OCI-LY7 (cell line): ENCODE data around the gene TTLL3.
"Not testable (repeated sequence)": the region's sequence is repeated elsewhere in the genome, so short reads cannot be mapped to it uniquely, and the experiment has no call there.

Experiments
- EZH2phosphoT487 ChIP-seq: fragments of 200-600 bp; sonication (generic); IDR thresholded peaks from 2 replicates; pipeline ENCODE4 v1.6.1; 2018; ENCODE audit warnings: low read depth, borderline replicate concordance, mild to moderate bottlenecking, mixed run types, antibody characterized with exemption, low read length, moderate library complexity, mixed read lengths
- TF ChIP-seq, protein P1 (sequence below): fragments of 200-600 bp; sonication (generic); conservative IDR thresholded peaks from 2 replicates; pipeline ENCODE4 v1.5.1; 2014; ENCODE audit warnings: mild to moderate bottlenecking, antibody characterized with exemption, low read length, moderate library complexity, mixed read lengths

DNA sequence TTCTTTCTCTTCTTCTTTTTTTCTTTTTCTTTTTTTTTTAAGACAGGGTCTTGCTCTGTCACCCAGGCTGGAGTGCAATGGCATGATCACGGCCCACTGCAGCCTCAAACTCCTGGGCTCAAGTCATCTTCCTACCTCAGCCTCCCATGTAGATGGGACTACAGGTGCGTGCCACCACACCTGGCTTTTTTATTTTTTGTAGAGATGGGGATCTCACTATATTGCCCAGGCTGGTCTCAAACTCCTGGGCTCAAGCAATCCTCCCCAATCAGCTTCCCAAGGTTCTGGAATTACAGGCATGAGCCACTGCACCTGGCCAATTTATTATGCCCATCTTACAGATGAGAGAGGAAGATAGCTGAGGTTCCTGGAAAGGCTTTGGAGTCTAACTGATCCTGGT lies 39.1 kb upstream of the TTLL3 start:
- TF ChIP-seq, protein P1, sequence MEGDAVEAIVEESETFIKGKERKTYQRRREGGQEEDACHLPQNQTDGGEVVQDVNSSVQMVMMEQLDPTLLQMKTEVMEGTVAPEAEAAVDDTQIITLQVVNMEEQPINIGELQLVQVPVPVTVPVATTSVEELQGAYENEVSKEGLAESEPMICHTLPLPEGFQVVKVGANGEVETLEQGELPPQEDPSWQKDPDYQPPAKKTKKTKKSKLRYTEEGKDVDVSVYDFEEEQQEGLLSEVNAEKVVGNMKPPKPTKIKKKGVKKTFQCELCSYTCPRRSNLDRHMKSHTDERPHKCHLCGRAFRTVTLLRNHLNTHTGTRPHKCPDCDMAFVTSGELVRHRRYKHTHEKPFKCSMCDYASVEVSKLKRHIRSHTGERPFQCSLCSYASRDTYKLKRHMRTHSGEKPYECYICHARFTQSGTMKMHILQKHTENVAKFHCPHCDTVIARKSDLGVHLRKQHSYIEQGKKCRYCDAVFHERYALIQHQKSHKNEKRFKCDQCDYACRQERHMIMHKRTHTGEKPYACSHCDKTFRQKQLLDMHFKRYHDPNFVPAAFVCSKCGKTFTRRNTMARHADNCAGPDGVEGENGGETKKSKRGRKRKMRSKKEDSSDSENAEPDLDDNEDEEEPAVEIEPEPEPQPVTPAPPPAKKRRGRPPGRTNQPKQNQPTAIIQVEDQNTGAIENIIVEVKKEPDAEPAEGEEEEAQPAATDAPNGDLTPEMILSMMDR: not testable (repeated sequence)
- TF ChIP-seq EZH2phosphoT487: not testable (repeated sequence)
